COLO829 (cell line): ENCODE measurements around the gene SMIM5.
A peak's percentile ranks its signal among the peaks of the same experiment; 100 is the strongest.
"Not testable (repeated sequence)": the region's sequence is repeated elsewhere in the genome, so short reads cannot be mapped to it uniquely, and the experiment has no call there.

Experiments
- DNase-seq: peaks from one replicate; pipeline ENCODE4 v3.0.0; 2012; ENCODE audit warnings: low spot score

The SMIM5 gene

GRCh38 chr17:75624714-75625345 is 8.4 kb upstream of the SMIM5 start:
- no peak for DNase-seq

GRCh38 chr17:75625813-75626486 is 7.3 kb upstream of the SMIM5 start:
- peak; percentile 13 for DNase-seq

DNA sequence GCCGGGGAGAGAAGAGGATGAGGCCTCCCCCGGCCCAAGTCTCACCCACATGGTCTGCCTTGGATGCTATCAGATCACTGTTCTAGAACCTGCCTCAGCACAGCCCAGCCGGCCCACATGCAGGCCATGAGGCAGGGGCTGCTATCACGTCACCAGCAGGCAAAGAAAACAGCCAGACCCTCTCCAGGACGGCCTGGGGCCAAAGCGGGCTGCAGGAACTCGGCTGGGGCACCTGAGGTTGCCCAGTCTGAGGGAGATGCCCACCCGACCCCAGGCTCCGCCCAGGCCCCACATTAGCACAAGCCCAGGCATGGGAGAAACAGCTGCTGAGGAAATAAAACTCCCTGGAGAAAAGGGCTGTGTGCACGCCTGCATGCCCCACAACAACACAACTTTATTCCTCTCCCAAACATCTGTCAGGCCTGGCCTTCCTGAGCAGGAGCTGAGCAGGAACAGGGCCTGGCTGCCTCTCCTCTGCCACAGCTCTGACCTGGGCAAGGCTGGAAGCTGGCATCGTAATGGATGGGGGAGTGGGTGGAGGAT is 6.7 kb upstream of the SMIM5 start:
- DNase-seq = no peak

DNA sequence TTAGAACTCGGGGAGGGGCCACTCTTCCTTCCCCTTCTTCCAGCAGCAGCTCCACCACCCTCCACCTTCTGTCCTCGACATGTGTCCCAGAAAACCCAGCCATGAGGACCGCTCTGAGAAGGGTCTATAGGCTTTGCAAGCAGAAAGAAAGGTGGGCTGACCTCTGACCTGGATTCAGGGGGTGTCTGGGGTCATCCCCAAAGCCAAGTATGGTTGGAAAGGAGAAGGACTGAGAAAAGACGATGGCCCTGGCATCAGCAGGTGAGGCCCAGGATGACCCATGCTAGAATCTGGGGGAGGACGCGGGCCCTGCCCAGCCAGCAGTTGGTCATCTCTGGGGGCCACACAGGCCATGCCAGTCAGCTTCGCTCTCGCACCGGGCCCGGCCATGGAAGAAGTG is 6.1 kb upstream of the SMIM5 start:
- DNase-seq = no peak

- no peak for DNase-seq
These were observed 4.8 kb upstream of the SMIM5 start for GRCh38 chr17:75628425-75628824.

DNA sequence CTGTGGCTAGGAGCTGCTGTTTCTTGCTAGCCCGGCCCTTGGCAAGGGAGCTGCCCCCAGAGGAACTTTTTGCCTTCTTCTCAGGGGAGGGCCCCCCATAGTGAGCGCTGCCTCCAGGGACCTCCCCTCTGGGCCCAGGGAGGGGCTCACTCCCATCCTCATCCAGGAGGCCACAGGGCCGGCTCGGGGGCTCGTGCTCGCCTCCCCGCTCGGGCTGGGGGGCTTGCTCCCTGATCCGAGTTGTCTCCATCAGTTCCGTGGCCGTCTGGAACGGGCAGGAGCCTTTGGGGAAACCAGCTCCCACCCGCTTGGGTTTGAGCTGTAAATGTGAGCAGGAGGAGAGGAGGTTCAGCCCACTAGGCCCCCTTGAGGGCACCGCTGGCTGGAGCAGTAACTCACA is 4.1 kb upstream of the SMIM5 start:
- no peak for DNase-seq

- DNase-seq = no peak
These were observed 2.9 kb upstream of the SMIM5 start for GRCh38 chr17:75630071-75630917.

DNA sequence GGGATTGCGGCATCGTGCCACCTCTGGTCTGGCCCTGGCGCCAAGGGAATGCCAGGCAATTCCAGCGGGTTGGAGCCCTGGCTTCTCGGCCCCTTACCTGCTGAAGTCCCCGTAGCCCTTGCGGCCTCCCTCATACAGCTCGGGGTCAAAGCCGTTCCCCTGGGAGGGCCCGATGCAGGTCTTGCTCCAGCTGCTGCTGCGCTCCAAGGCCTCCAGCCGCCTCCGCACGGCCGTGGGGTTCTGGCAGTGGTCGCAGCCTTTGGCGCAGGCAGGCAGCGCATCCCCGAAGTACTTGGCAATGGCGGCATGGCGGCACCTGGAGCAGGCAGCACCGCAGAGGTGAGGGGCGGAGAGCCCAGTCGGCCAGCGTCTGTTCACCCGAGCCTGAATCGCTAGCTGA is 1.9 kb upstream of the SMIM5 start:
- no peak for DNase-seq

GRCh38 chr17:75632428-75632827 is 806 bp upstream of the SMIM5 start:
- no peak for DNase-seq

- DNase-seq = peak; percentile 95
These were observed 497 bp downstream of the SMIM5 start for GRCh38 chr17:75633486-75634375.

- no peak for DNase-seq
These were observed 1.1 kb downstream of the SMIM5 start for GRCh38 chr17:75634376-75634740.

- no peak for DNase-seq
These were observed 1.7 kb downstream of the SMIM5 start for GRCh38 chr17:75634754-75635609.

GRCh38 chr17:75635610-75636202 is 2.5 kb downstream of the SMIM5 start:
- no peak for DNase-seq

GRCh38 chr17:75636381-75637142 is 3.3 kb downstream of the SMIM5 start:
- no peak for DNase-seq

DNA sequence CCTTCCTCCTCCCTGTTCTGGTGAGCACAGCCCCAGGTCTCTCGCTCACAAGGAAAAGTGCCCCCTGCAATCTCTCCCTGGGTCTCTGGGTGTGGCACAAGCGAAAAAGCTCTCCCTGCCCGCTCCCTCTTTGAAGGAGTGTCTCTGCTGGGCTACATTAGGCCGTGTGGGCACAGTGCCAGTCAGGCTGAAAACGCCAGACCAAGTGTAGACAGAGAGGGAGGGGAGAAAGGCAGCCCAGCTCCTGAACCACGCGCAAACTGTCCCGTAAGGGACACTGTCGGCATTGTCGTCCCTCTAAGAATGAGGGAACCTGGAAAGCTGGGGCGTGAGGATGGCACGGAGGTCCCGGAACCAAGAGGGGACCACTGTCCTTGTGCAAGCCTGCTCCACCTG is 3.9 kb downstream of the SMIM5 start:
- no peak for DNase-seq

- DNase-seq = no peak
These were observed 4.3 kb downstream of the SMIM5 start for GRCh38 chr17:75637551-75637950.

GRCh38 chr17:75638039-75638438 is 4.8 kb downstream of the SMIM5 start:
- not testable (repeated sequence) for DNase-seq

GRCh38 chr17:75638893-75639292 is 5.7 kb downstream of the SMIM5 start:
- no peak for DNase-seq

DNA sequence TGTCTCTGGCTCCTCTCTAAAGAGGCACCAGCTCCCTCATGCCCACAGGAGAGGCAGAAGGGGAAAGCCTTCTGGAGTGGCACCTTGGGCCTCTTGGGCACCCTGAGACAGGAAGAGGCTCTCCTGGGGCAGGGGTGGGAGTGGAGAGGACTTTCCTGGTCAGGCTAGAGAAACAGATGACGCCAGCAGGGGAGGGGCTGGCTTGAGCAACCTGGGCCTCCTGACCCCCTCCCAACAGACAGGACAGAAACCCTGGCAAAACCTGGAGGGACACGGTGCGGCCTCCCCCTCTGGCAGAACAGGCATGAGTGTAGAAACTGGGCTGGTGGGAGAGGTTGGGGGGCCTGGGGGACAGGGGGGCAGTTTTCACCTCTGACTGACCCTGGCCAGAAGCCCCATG is 6.1 kb downstream of the SMIM5 start:
- no peak for DNase-seq
